GM10847 (cell line): ENCODE results near the gene PXDN.

Experiments used
- POLR2A ChIP-seq: IDR thresholded peaks from 2 replicates; pipeline ENCODE4 v1.6.1; 2011; ENCODE audit not compliant: insufficient read length; ENCODE audit errors: extremely low read depth

PXDN gene

DNA sequence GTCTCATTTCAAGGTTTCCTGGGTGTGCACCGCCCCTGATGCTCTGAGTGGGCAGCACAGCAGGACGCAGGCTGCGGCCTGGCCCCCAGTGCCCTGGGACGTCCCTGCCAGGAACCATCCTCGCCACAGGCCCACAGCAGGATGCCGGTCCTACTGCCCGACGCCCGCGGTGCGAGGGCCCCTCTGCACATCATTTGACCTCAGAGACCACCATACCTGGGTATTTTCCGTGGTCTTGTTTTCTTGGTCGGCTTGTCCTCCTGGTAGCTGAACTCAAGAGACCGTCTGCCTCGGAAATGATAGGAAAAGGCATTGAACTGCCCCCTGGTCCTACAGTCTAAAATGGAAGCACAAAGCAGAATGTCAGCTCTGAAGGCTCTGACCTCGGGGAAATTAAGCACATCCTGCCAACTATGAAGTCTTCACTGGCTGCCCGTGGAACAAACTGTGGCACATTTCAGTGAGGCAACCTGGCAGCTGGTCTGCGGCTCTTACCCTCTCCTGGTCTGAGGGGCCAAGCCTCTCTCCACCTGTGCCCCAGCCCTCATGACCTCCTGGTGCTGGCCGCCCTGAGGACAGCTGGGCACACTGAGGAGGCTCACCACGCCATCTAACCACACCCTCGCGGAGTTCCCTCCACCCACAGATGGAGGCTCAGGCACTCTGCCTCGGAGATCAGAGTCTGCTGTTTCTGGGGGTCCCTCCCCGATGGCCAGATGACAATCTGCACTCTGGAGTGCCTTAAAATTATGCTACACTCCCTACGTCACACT, 105.0 kb downstream of the PXDN start:
- TF ChIP-seq POLR2A, result no peak

DNA sequence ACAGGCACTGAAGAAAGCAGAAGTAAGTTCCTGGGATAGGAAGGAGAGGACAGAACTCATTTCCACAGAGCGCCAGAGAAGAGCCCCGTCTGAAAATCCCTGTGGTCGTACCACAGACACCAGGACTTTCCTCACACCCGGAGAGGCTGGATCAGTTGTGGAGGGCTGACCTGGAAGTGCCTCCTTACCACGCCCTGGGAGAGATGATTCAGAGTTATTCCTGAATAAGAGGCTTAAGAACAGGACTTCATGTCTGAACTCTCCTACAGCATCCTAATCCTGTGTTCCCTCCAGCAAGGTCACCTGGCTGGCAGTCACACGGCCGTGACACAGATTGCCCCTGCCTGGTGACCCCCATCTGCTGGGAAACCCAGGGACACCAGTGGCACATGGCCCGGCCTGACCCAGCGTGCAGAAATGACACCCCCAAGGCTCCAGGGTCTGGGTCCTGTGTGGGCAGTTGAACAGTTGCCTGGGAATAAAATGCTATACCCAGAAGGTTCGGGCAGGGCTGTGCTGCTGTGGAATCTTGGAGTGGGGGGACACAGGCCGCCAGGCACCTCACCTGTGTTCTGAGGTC, 105.9 kb downstream of the PXDN start:
- no peak for TF ChIP-seq POLR2A

DNA sequence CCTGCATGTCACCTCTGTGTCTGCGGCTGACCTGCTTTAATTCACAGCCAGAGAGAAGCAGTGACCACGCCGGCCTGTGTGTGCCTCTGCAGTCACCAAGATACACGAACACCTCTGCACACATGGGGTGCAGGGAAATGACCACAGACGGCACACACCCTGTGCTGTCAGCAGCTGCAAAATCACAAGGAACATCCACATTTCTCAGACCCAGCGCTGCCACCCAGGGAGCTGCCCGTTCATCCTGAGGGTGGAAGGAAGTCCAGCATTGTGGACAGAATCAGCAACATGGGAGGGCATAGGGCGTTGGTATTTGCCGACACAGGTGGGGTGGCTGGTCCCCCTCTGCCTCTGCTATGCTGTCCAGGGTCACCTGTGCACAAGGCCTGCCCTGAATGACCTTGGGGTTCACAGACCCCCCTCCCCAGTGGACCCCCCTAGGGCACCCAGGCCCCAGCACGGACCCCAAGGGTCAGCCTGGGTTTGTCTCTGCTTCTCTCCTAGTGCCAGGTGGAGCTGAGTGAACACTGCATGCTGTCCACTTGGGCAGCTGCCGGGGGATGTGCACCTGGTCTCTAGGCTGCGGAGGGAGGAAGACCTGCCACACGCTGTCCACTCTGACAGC, 107.4 kb downstream of the PXDN start:
- no peak for TF ChIP-seq POLR2A

DNA sequence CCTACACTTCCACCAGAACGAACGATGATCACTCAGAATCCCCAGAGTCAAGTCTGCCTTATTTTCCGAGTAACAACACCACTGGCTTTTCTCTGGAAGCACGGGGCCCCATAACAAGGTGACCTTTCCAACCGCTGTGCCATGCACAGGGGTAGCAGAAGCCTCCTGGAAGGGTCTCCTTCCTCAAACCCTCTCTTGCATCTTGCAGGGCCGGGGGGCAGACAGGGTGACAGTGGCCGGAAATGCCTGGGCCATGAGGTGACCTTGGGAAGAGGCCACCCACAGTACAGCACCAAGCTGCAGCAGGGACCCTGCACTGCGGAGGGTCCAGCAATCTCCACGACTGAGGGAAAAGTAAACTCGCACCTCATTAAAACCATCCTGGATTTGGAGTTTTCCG, 108.5 kb downstream of the PXDN start:
- TF ChIP-seq POLR2A, result no peak

DNA sequence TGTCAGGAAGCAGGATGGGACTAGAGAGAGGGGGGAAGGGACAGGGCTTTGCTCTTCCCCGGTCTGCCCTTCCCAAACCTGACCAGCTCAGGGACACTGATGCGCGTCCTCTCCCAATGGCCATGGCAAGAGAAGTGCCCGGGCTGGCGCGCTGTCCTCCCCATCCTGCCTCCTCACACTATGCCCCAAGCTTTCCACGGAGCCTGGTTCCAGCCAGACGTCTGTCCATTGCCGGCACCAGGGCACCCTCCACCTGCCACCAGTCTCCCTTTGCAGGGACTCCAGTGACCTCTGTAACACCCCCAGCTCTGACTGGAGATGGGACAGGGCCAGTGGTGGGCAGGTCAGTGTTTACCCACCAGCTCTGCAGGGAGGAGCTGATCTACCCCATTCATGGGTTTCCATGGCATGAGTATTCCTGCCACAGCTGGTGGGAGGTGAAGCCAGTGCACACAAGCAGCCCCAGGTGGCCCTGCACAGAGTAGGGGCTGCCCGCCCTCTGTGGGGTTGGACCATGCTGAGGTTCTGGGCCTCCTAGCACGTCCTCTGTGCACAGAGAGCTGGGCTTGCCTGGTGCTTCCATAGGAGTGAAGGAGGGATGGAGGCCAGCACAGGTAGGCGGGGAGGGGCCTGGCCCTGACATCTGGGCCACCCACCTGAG, 109.5 kb downstream of the PXDN start:
- no peak for TF ChIP-seq POLR2A

DNA sequence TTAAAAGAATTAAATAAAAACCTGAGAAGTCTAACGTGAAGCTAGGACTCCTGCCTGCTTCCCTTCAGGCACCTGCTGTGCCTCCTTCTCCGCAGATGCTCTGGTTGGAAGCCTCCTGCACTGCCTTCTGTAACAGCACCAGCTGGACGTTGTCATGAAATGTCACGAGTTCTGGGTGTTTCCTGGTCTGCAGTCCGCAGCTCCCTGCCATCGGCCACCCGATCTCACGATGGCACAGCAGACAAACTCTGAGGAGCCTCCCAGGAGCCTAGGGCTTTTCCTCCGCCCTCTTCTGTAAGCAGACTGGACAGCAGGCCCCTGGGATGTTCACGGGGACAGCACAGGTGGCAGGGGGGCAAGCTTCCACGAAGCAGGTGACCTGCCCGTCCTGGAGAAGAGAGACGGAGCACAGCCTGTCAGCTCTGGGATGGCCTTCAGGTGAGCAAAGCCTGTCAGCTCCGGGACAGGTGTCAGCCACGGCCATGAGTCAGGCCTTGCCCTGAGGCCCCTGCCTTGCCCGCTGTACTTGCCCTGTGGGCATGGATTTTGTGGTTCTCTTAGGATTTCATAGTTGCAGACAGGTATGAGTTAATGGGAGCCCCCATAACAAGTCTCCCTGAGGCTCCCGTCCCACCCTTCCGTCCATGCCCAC, 110.3 kb downstream of the PXDN start:
- TF ChIP-seq POLR2A, result no peak

DNA sequence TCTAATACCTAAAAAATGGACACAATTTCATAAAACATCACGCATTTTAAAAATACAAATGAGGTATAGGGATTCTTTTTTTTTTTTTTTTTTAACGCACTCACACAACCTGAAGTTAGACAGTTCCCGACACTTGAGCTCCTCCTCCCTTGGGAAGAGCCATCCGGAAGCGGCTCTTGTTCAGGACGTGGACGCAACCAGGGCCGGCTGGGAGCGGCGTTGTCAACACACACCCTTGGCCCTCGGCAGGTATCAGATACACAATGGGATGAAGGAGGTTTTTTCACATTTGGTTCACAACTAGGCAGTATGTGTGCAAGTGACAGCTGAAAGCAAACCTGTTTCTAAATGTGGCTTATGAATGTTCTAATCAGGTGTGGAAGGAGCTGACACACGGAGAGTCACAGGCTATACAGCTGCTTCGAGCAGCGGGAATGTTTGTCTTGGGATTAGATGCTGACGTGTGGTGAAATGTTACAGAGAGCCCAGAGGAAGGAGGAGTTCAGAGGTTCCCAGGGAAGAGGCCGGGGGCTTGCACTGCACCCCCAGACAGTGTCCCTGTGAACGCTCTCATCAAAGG, 111.1 kb downstream of the PXDN start:
- TF ChIP-seq POLR2A, result no peak

DNA sequence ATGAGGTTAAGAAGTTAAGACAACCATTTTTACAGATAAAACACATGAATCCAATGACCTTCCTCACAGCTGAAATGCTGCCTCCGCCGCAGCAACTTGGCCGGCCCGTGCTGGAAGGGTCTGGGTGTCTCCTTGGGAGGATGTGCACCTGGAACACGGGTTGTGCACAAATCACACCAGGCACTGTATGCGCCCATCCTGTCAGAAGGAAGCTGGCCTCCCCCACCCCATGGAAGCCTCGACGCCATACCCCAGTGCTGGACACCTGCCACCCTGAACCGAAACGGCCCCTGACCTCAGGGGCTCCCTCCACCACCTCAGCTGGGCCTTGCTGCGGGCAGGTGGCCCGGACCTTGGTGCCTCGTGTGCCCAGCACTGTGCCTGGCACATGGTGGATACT, 111.8 kb downstream of the PXDN start:
- TF ChIP-seq POLR2A, result no peak

DNA sequence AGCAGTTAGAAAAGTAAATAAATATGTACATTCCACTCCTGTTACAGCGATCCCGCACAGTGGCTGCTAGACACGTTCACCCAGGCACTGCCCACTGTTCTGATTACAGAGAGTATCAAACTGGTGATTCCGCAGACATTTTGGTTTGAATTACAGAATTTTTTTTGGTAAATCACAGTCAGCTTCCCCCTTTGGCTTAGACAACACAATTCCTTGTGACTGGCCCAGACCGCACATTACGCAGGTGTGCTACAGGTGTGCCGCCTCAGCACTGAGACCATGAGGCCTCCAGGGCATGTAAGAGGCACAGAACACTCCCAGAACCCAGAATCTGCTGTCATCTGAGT, 112.3 kb downstream of the PXDN start:
- TF ChIP-seq POLR2A, result no peak

DNA sequence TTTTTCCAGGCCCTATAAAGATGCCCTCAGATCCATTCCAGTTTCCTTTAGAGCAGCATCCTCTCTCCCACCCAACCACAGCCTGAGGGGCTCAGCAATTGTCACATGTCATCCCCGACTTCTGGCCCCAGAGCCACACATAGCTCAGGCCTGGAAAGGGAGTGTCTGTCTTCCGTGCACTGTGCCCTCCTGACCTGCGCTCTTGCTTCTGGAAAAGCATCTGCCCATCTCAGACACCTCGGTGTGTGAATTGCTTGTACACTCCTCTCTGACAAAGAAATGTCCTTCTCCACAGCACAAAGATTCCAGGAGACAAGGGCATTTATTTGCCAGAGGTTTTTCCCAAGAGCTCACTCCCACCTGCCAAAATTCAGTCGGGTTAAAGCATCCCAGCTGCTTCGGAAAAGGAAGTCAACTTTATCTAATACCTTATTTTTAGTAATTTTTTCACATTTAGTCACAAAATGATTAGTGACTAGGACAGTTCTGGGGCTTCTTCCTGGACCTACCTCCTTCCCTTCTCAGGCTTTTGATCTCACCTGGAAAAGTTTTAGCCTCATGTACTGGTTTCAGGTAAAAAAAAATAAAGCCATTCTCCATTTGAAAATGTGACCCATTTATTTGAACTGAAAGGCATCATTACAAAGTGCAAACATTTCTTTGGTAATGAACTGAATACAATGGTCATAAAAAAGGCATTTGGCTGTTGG, 112.9 kb downstream of the PXDN start:
- no peak for TF ChIP-seq POLR2A

DNA sequence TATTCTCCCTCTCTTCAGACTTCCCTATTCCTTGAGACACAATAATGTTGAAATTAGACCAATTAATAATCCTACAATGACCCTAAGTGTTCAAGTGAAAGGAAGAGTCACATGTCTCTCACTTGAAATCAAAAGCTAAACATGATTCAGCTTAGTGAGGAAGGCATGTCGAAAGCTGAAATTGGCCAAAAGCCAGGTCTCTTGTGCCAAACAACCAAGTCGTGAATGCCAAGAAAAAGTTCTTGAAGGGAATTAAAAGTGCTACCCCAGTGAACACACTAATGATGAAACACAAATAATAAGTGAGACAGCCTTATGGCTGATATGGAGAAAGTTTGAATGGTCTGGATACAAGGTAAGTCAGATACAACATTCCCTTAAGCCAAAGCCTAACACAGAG, 115.4 kb downstream of the PXDN start:
- TF ChIP-seq POLR2A, result no peak

DNA sequence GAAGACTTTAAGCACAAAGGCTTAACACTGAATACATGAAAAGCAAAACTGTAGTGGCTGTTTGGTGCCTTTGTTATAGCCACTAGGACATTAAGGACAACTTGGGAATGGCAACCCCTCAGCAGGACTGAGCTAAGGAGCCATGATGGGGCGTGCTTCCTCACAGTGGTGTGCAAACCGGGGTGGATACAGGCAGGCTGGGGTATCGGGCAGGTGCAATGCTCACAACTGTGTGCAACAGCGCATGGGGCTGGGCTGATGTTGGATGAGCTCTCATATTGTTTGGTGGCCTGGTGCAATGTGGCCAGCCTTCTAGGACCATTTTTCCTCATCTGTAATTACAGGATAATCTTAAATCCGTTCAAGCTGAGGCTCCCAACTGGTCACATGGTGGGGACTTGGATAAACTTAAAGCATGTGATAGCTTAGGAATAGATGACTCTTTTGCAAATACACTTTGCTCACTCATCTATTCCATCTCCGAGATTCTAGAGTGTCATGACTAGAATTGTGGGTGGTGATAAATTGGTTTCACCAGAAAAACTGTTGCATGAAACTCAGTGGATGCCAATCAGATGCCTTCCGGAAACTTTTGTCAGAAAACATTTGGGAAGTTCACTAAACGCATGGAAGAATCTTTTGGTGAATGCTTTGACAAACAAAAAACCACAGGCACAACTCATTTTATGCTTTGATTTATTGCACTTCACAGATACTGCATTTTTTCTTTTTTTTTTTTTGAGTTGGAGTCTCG, 116.5 kb downstream of the PXDN start:
- no peak for TF ChIP-seq POLR2A

DNA sequence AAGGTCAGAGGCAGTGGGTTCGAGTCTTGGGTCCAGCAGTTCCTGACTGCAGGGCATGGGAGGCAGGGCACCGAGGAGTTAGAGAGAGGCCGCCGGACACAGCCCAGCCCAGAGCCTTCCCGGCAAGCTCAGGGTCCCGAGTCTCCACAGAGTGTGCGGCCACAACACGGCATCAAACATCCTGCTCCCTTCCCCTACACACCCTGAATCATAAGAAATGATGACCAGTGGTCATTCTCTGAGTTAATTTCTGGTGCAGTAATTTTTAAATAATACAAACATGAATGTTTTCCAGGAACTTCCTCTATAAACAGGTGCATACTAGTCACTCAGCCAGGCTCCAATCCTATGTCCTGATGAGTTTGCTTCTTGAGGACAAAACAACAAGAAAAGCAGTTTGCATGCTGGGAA, 118.0 kb downstream of the PXDN start:
- no peak for TF ChIP-seq POLR2A
